NCI-H526 treated with DMSO at 0.1 percent for 48 hours (cell line): Measurements from ENCODE around the gene SKIDA1.

Experiments
- DNase-seq: peaks from one replicate; lab custom pipeline; 2025; lab: John Stamatoyannopoulos, UW

SKIDA1 gene

DNA sequence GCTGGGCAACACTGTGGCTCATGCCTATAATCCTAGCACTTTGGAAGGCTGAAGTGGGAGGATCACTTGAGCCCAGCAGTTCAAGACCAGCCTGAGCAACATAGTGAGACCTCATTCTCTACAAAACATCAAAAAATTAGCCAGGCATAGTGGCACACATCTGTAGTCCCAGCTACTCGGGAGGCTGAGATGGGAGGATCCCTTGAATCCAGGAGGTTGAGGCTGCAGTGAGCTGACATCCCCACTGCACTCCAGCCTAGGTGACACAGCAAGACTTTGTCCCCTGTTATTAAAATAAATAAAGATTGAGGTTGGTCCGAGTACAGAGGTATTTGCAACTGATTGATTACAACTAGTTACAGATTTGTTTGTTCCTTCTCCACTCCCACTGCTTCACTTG lies 44.1 kb downstream of the SKIDA1 start:
- DNase-seq, result no peak

DNA sequence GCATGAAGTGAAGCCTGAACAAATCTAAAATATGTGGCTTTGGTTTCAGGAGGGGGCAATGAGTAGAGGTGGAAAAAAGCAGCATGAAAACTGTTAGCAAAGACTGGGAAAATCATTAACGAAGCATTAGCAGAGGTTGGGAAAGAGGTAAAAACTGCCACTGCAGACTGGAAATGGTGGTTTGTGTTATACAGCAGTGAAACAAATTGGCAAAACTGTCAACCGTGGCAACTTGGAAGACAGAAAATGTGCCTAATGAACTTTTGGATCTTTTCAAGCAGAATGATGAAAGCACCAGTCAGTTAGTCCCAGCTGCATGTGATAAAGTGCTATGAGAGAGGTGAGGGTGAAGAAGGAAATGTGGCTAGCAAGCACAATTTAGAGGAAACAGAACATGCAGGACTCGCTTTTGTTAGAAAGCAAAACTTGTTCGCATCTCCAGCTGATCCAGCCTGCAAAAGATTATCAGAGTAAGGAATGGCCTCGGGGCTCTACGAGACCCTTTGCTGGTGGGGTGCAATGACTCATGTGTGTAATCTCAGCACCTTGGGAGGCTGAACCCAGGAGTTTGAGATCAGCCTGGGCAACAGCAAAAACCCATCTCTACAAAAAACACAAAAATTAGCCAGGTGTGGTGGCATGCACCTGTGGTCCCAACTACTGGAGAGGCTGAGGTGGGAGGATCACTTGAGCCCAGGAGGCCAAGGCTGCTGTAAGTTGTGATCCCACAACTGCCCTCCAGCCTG lies 45.7 kb downstream of the SKIDA1 start:
- no peak for DNase-seq

DNA sequence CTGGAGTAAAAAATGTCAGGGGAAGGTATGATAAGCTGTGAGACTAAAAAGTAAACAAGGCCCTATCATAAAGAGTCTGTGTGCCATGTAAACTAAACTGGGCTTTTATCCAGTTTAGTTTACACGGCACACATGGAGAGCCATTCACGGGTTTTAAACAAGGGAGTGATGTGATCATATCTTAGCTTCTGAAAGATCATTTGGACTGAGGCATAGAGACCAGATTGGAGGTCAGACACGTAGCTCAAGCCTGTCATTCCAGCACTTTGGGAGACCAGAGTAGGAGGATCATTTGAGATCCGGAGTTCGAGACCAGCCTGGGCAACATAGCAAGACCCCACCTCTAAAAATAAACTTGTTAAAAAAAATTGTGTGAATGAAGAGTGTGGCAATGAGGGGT lies 50.1 kb downstream of the SKIDA1 start:
- no peak for DNase-seq

DNA sequence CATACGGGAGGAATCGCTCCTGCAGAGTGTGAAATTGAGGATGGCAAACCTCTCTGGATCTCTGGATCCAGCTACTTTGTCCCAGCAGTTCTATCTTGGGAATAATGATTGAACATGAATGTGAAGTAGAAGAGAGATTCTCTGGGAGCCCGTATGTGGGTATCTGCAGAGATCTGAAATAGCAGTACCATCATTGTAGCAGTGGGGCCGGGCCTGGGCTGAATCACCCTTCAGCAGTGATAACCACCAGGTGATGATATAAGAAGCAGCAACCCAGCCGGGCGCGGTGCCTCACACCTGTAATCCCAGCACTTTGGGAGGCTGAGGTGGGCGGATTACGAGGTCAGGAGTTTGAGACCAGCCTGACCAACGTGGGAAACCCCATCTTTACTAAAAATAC lies 51.9 kb downstream of the SKIDA1 start:
- no peak for DNase-seq

DNA sequence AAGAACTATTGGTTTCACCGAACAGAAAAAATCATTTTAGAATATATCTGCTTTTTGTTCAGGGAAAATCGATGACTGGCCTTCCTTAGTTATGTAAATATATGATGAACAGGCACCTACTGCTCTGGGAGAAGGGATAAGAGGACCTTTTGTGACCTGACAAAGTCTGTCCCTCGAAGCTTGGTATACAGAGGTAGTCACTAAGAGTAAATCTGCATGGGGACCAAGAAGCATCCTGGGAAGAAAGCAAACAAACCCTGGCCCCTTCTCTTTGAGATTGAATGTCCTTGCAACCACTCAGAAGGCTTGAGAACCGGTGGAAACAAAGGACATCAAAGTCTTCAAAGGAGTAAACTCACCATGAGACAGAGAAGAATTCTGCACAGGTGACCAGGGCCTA lies 52.3 kb downstream of the SKIDA1 start:
- no peak for DNase-seq

DNA sequence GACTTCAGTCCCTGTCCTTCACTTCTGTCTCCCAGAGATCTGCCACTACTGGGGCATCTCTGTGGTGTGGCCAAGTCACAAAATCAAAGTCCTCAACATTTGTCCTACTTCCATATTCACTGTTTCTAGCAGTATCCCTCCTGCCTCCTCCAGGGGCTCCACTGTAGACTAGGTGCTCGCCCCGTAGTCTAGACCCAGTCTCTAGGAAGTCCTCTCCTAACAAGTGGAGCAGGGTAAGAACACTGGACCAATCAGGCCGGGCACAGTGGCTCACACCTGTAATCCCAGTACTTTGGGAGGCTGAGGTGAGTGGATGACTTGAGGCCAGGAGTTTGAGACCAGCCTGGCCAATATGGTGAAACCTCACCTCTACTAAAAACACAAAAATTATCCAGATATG lies 57.4 kb downstream of the SKIDA1 start:
- DNase-seq, result no peak

DNA sequence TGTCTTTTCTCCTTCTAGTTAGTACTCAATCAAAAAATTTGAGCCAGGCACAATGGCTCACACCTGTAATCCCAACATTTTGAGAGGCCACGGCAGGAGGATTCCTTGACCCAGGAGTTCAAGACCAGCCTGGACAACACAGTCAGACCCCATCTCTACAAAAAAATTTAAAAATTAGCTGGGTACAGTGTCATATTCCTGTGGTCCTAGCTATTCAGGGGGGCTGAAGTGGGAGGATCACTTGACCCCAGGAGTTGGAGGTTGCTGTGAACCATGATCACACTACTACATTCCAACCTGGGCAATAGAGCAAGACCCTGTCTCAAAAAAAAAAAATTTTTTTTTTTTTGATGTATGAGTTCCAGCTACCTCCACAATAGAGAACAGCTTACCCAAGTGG lies 57.8 kb downstream of the SKIDA1 start:
- DNase-seq, result no peak

DNA sequence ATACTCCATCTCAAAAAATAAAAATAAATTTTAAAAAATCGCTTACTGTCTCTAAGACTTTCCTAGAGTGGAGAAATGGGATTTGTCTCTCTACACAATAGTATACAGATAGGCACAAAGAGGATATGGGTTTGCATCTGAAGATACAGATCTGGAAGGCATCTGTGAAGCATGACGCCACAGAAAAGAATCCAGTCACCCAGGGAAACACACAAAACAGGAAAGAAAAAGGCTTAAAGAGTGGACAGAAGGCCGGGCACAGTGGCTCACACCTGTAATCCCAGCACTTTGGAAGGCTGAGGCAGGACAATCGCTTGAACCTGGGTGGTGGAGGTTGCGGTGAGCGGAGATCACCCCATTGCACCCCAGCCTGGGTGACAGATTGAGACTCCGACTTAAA lies 61.3 kb downstream of the SKIDA1 start:
- DNase-seq, result no peak
